Measurements from ENCODE around the gene MALRD1. TPM values are rescaled to one million over a fixed set of nuclear protein-coding genes. Genes with fewer than 3 reads are reported as not detected.
"Not testable (repeated sequence)": the region's sequence is repeated elsewhere in the genome, so short reads cannot be mapped to it uniquely, and the experiment has no call there.

Gene MALRD1
- total RNA-seq, 1 experiment from 2014 or later: 0.86 TPM

DNA sequence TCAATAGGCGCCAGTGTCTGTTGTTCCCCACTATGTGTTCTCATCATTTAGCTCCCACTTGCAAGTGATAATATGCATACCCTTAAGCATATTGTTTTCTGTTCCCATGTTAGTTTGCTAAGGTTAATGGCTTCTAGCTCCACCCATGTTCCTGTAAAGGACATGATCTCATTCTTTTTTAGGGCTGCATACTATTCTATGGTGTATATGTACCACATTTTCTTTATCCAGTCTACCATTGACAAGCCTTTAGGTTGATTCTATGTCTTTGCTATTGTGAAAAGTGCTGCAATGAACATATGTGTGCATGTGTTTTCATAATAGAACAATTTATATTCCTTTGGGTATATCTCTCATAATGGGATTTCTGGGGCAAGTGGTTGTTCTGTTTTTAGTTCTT, 689.8 kb downstream of the MALRD1 start:
- no peak overlapping the region for H3K27ac ChIP-seq (ENCODE audit: low read depth, low read length, poor library complexity, severe bottlenecking)
- CTCF ChIA-PET: no interaction called here
- POLR2A ChIA-PET (ENCODE audit: low non-redundant PET): no interaction called here
- TF ChIP-seq EZH2 (IDR thresholded peaks at IDR 0.05; ENCODE audit: borderline replicate concordance, low read depth, low read length, poor library complexity, severe bottlenecking): no peak
- TF ChIP-seq, protein P1, sequence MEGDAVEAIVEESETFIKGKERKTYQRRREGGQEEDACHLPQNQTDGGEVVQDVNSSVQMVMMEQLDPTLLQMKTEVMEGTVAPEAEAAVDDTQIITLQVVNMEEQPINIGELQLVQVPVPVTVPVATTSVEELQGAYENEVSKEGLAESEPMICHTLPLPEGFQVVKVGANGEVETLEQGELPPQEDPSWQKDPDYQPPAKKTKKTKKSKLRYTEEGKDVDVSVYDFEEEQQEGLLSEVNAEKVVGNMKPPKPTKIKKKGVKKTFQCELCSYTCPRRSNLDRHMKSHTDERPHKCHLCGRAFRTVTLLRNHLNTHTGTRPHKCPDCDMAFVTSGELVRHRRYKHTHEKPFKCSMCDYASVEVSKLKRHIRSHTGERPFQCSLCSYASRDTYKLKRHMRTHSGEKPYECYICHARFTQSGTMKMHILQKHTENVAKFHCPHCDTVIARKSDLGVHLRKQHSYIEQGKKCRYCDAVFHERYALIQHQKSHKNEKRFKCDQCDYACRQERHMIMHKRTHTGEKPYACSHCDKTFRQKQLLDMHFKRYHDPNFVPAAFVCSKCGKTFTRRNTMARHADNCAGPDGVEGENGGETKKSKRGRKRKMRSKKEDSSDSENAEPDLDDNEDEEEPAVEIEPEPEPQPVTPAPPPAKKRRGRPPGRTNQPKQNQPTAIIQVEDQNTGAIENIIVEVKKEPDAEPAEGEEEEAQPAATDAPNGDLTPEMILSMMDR (conservative IDR thresholded peaks at IDR 0.05; ENCODE audit: low read depth, low read length): no peak
- no peaks in the 10 kb centered on the region for H3K9me3 ChIP-seq (ENCODE audit: low read depth, low read length, poor library complexity, severe bottlenecking)
- no peaks in the 10 kb centered on the region for H3K36me3 ChIP-seq (ENCODE audit: insufficient read depth, low read length, poor library complexity, severe bottlenecking)
- no peak overlapping the region for H3K4me3 ChIP-seq (ENCODE audit: low read depth, low read length, poor library complexity, severe bottlenecking)
- no peak for DNase-seq (ENCODE audit: low spot score)
- intact Hi-C loops (cut with micrococcal nuclease; ENCODE audit: unreplicated experiment): no loop called here
- no TSS peak for BruUV-seq (replicated peaks)
- no peaks in the 10 kb centered on the region for H3K27me3 ChIP-seq (replicated peaks; ENCODE audit: insufficient read depth, low read depth, low read length, poor library complexity)
- no peaks in the 10 kb centered on the region for H3K4me1 ChIP-seq (ENCODE audit: insufficient read depth, low read length, poor library complexity, severe bottlenecking)

DNA sequence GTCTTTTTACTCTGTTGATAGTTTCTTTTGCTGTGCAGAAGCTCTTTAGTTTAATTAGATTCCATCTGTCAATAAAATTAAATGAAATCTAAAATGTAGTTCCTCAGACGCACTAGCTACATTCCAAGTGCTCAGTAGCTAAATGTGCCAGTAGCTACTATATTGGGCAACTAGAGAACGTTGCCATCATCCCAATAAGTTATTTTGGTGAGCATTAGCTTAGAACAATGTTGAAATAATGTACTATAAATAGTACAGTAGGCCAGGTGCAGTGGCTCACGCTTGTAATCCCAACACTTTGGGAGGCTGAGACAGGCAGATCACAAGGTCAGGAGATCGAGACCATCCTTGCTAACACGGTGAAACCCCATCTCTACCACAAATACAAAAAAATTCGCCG, 690.6 kb downstream of the MALRD1 start:
- BruUV-seq (replicated peaks); POLR2A ChIA-PET (ENCODE audit: low non-redundant PET); intact Hi-C loops (cut with micrococcal nuclease; ENCODE audit: unreplicated experiment): not testable (repeated sequence)

DNA sequence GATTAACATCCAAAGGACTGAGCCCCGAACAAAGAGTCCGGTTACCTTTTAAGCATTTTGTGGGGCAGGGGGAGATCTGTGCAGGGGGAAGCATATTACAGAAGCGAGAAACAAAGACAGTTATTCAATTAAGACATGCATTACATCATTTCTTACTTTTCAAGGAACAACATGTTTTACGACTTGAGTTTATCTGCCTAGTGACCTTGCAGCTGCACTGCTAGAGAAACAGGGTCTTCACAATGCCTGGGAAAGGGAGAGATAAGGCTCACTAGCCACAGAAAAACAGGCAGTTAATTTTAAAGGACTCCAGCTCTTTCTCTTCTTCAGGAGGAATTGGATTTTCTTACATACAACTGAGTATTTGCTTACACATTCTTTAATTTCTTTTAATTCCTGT, 693.5 kb downstream of the MALRD1 start:
- intact Hi-C loops (cut with micrococcal nuclease; ENCODE audit: unreplicated experiment); H3K27ac ChIP-seq (ENCODE audit: low read depth, low read length, poor library complexity, severe bottlenecking); DNase-seq (ENCODE audit: low spot score); H3K27me3 ChIP-seq (replicated peaks; ENCODE audit: insufficient read depth, low read depth, low read length, poor library complexity); POLR2A ChIA-PET (ENCODE audit: low non-redundant PET); H3K9me3 ChIP-seq (ENCODE audit: low read depth, low read length, poor library complexity, severe bottlenecking); H3K36me3 ChIP-seq (ENCODE audit: insufficient read depth, low read length, poor library complexity, severe bottlenecking); CTCF ChIA-PET; H3K4me1 ChIP-seq (ENCODE audit: insufficient read depth, low read length, poor library complexity, severe bottlenecking); BruUV-seq (replicated peaks); H3K4me3 ChIP-seq (ENCODE audit: low read depth, low read length, poor library complexity, severe bottlenecking): not testable (repeated sequence)

More for the DNA sequence above, 690.6 kb downstream of the MALRD1 start:
- CTCF ChIA-PET; H3K27ac ChIP-seq (ENCODE audit: low read depth, low read length, poor library complexity, severe bottlenecking); H3K4me1 ChIP-seq (ENCODE audit: insufficient read depth, low read length, poor library complexity, severe bottlenecking); H3K9me3 ChIP-seq (ENCODE audit: low read depth, low read length, poor library complexity, severe bottlenecking); H3K36me3 ChIP-seq (ENCODE audit: insufficient read depth, low read length, poor library complexity, severe bottlenecking); DNase-seq (ENCODE audit: low spot score); H3K4me3 ChIP-seq (ENCODE audit: low read depth, low read length, poor library complexity, severe bottlenecking); H3K27me3 ChIP-seq (replicated peaks; ENCODE audit: insufficient read depth, low read depth, low read length, poor library complexity): not testable (repeated sequence)

DNA sequence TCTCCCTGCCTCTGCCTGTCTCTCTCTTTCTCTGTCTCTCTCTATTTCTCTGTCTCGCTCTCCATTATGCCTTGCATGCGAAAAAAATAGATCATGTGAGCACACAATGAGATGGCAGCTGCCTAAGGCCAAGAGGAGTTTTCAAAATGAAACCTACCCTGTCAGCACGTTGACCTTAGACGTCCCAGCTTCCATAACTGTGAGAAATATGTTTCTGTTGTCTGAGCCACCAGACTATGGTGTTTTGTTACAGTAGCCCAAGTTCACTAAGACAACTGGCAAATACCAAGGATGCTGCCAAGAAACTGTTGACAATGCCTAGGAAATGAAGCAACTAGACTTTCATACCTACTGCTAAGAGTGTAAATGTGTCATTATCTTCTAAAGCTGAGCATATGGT, 697.1 kb downstream of the MALRD1 start:
- DNase-seq (ENCODE audit: low spot score): no peak
- Histone ChIP-seq H3K4me3 (ENCODE audit: low read depth, low read length, poor library complexity, severe bottlenecking) (no peak overlapping the region), H3K27me3 (replicated peaks; ENCODE audit: insufficient read depth, low read depth, low read length, poor library complexity) (no peaks in the 10 kb centered on the region), H3K36me3 (ENCODE audit: insufficient read depth, low read length, poor library complexity, severe bottlenecking) (no peaks in the 10 kb centered on the region), H3K4me1 (ENCODE audit: insufficient read depth, low read length, poor library complexity, severe bottlenecking) (no peaks in the 10 kb centered on the region), H3K9me3 (ENCODE audit: low read depth, low read length, poor library complexity, severe bottlenecking) (no peaks in the 10 kb centered on the region), H3K27ac (ENCODE audit: low read depth, low read length, poor library complexity, severe bottlenecking) (no peak overlapping the region)
- POLR2A ChIA-PET (ENCODE audit: low non-redundant PET): no interaction called here
- CTCF ChIA-PET: no interaction called here
- intact Hi-C loops (cut with micrococcal nuclease; ENCODE audit: unreplicated experiment): no loop called here
- no TSS peak for BruUV-seq (replicated peaks)
- no peak for TF ChIP-seq EZH2 (IDR thresholded peaks at IDR 0.05; ENCODE audit: borderline replicate concordance, low read depth, low read length, poor library complexity, severe bottlenecking)
- TF ChIP-seq, protein P1 (conservative IDR thresholded peaks at IDR 0.05; ENCODE audit: low read depth, low read length): no peak

Data from A673 (cell line).